Osteoblast (primary cell): ENCODE measurements around the gene ABCA12. TPM values are rescaled to one million over a fixed set of nuclear protein-coding genes. Genes with fewer than 3 reads are reported as not detected.

Experiments
- DNase-seq: peaks from one replicate; pipeline ENCODE4 v3.0.0; 2011; ENCODE audit warnings: low spot score, mixed read lengths; ENCODE audit not compliant: insufficient read length; ENCODE audit errors: missing footprints
- H2AFZ ChIP-seq: 2 replicates; pipeline ENCODE4 v1.6.0; 2011; ENCODE audit warnings: mild to moderate bottlenecking, low read length
- H3K27ac ChIP-seq: 2 replicates; pipeline ENCODE4 v1.5.1; 2011; ENCODE audit warnings: mild to moderate bottlenecking, low read depth, low read length, moderate library complexity
- H3K27me3 ChIP-seq: 2 replicates; pipeline ENCODE4 v1.6.0; 2012; ENCODE audit warnings: mild to moderate bottlenecking, control low read depth, inconsistent platforms, low read length, moderate library complexity; ENCODE audit not compliant: insufficient read depth
- H3K36me3 ChIP-seq: 2 replicates; pipeline ENCODE4 v1.5.1; 2011; ENCODE audit warnings: mild to moderate bottlenecking, low read length, control low read depth, moderate library complexity; ENCODE audit not compliant: insufficient read depth
- H3K4me1 ChIP-seq: 2 replicates; pipeline ENCODE4 v1.5.1; 2011; ENCODE audit warnings: mild to moderate bottlenecking, low read length, control low read depth, moderate library complexity; ENCODE audit not compliant: insufficient read depth
- H3K4me2 ChIP-seq: 2 replicates; pipeline ENCODE4 v1.6.0; 2011; ENCODE audit warnings: mild to moderate bottlenecking, low read length; ENCODE audit not compliant: insufficient read depth
- H3K4me3 ChIP-seq: fragments of 200-600 bp; sonication (generic); 3 replicates; pipeline ENCODE4 v1.5.1; 2012; ENCODE audit warnings: mild to moderate bottlenecking, low read length, inconsistent platforms; ENCODE audit not compliant: insufficient read depth
- H3K79me2 ChIP-seq: 2 replicates; pipeline ENCODE4 v1.6.0; 2012; ENCODE audit warnings: mild to moderate bottlenecking, low read length, control low read depth, inconsistent platforms; ENCODE audit not compliant: insufficient read depth
- H3K9me3 ChIP-seq: 2 replicates; pipeline ENCODE4 v1.5.1; 2011; ENCODE audit warnings: low read depth, low read length, control low read depth
- H4K20me1 ChIP-seq: 2 replicates; pipeline ENCODE4 v1.6.0; 2012; ENCODE audit warnings: mild to moderate bottlenecking, low read length, control low read depth; ENCODE audit not compliant: insufficient read depth
- total RNA-seq: library from RNA; depleted of rRNA; stranded (reverse); fragments of >200 nt; gene quantifications from 2 replicates; pipeline ENCODE4 v1.2.3, GENCODE V29; 2012
- TF ChIP-seq, protein P1 (sequence below): IDR thresholded peaks from 2 replicates; pipeline ENCODE4 v1.5.1; 2011; ENCODE audit warnings: mild to moderate bottlenecking, low read depth, low read length, moderate library complexity; ENCODE audit errors: extremely low read depth

ABCA12 gene
- total RNA-seq, 1 donor: under 0.01 TPM

- H3K4me1 ChIP-seq: no peaks in the 10 kb centered on the region
- no peak overlapping the region for H2AFZ ChIP-seq
- no peaks in the 10 kb centered on the region for H3K79me2 ChIP-seq
- TF ChIP-seq, protein P1, sequence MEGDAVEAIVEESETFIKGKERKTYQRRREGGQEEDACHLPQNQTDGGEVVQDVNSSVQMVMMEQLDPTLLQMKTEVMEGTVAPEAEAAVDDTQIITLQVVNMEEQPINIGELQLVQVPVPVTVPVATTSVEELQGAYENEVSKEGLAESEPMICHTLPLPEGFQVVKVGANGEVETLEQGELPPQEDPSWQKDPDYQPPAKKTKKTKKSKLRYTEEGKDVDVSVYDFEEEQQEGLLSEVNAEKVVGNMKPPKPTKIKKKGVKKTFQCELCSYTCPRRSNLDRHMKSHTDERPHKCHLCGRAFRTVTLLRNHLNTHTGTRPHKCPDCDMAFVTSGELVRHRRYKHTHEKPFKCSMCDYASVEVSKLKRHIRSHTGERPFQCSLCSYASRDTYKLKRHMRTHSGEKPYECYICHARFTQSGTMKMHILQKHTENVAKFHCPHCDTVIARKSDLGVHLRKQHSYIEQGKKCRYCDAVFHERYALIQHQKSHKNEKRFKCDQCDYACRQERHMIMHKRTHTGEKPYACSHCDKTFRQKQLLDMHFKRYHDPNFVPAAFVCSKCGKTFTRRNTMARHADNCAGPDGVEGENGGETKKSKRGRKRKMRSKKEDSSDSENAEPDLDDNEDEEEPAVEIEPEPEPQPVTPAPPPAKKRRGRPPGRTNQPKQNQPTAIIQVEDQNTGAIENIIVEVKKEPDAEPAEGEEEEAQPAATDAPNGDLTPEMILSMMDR: no peak
- H3K27me3 ChIP-seq: no peaks in the 10 kb centered on the region
- H3K4me3 ChIP-seq: no peak overlapping the region
- no peak overlapping the region for H3K4me2 ChIP-seq
- no peak overlapping the region for H3K27ac ChIP-seq
- no peaks in the 10 kb centered on the region for H4K20me1 ChIP-seq
- DNase-seq: no peak
- no peaks in the 10 kb centered on the region for H3K36me3 ChIP-seq
- no peaks in the 10 kb centered on the region for H3K9me3 ChIP-seq
These were observed 236.1 kb downstream of the ABCA12 start for GRCh38 chr2:214902286-214902685.

GRCh38 chr2:214899751-214900150 is 238.7 kb downstream of the ABCA12 start:
- H2AFZ ChIP-seq: no peak overlapping the region
- no peaks in the 10 kb centered on the region for H3K36me3 ChIP-seq
- no peaks in the 10 kb centered on the region for H3K4me1 ChIP-seq
- H4K20me1 ChIP-seq: no peaks in the 10 kb centered on the region
- H3K4me2 ChIP-seq: no peak overlapping the region
- H3K9me3 ChIP-seq: no peaks in the 10 kb centered on the region
- H3K27me3 ChIP-seq: no peaks in the 10 kb centered on the region
- no peak for DNase-seq
- no peaks in the 10 kb centered on the region for H3K79me2 ChIP-seq
- H3K4me3 ChIP-seq: no peak overlapping the region
- TF ChIP-seq, protein P1: no peak
- no peak overlapping the region for H3K27ac ChIP-seq

DNA sequence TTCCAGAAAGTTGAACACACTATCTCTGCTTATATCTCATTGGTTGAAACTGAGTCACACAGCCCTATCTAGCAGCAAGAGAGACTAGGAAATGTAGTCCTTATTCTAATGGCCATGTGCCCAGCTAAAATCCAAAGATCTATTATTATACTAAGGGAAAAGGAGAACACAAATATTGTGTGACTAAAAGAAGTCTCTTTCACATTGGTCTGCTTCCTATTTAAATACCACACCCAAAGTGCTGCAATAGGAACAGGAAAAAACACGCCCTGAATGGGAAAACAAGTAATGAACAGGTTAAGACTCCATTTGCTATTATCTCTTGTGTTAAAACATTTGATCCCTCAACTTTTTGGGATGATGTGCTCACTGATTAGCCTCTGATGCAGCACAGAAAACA is 242.2 kb downstream of the ABCA12 start:
- H2AFZ ChIP-seq: no peak overlapping the region
- no peaks in the 10 kb centered on the region for H3K36me3 ChIP-seq
- H3K79me2 ChIP-seq: no peaks in the 10 kb centered on the region
- no peak overlapping the region for H3K4me2 ChIP-seq
- H3K4me3 ChIP-seq: no peak overlapping the region
- no peaks in the 10 kb centered on the region for H3K4me1 ChIP-seq
- H3K27me3 ChIP-seq: no peaks in the 10 kb centered on the region
- H3K27ac ChIP-seq: no peak overlapping the region
- TF ChIP-seq, protein P1: no peak
- no peaks in the 10 kb centered on the region for H3K9me3 ChIP-seq
- DNase-seq: no peak
- H4K20me1 ChIP-seq: no peaks in the 10 kb centered on the region

- H3K27me3 ChIP-seq: no peaks in the 10 kb centered on the region
- no peaks in the 10 kb centered on the region for H3K4me1 ChIP-seq
- TF ChIP-seq, protein P1: no peak
- H3K36me3 ChIP-seq: no peaks in the 10 kb centered on the region
- DNase-seq: no peak
- no peaks in the 10 kb centered on the region for H3K79me2 ChIP-seq
- H3K4me2 ChIP-seq: no peak overlapping the region
- H3K4me3 ChIP-seq: no peak overlapping the region
- H3K27ac ChIP-seq: no peak overlapping the region
- no peaks in the 10 kb centered on the region for H3K9me3 ChIP-seq
- no peaks in the 10 kb centered on the region for H4K20me1 ChIP-seq
- H2AFZ ChIP-seq: no peak overlapping the region
These were observed 243.0 kb downstream of the ABCA12 start for GRCh38 chr2:214895469-214895868.
